Osteoblast (primary cell): ENCODE data around the gene ZNF366. TPM values are rescaled to one million over a fixed set of nuclear protein-coding genes. Genes with fewer than 3 reads are reported as not detected.
A peak's percentile ranks its signal among the peaks of the same experiment; 100 is the strongest.

Source experiments
- DNase-seq: peaks from one replicate; pipeline ENCODE4 v3.0.0; 2011; ENCODE audit warnings: low spot score, mixed read lengths; ENCODE audit not compliant: insufficient read length; ENCODE audit errors: missing footprints
- H2AFZ ChIP-seq: 2 replicates; pipeline ENCODE4 v1.6.0; 2011; ENCODE audit warnings: mild to moderate bottlenecking, low read length
- H3K27ac ChIP-seq: 2 replicates; pipeline ENCODE4 v1.5.1; 2011; ENCODE audit warnings: mild to moderate bottlenecking, low read depth, low read length, moderate library complexity
- H3K27me3 ChIP-seq: 2 replicates; pipeline ENCODE4 v1.6.0; 2012; ENCODE audit warnings: mild to moderate bottlenecking, control low read depth, inconsistent platforms, low read length, moderate library complexity; ENCODE audit not compliant: insufficient read depth
- H3K36me3 ChIP-seq: 2 replicates; pipeline ENCODE4 v1.5.1; 2011; ENCODE audit warnings: mild to moderate bottlenecking, low read length, control low read depth, moderate library complexity; ENCODE audit not compliant: insufficient read depth
- H3K4me1 ChIP-seq: 2 replicates; pipeline ENCODE4 v1.5.1; 2011; ENCODE audit warnings: mild to moderate bottlenecking, low read length, control low read depth, moderate library complexity; ENCODE audit not compliant: insufficient read depth
- H3K4me2 ChIP-seq: 2 replicates; pipeline ENCODE4 v1.6.0; 2011; ENCODE audit warnings: mild to moderate bottlenecking, low read length; ENCODE audit not compliant: insufficient read depth
- H3K4me3 ChIP-seq: fragments of 200-600 bp; sonication (generic); 3 replicates; pipeline ENCODE4 v1.5.1; 2012; ENCODE audit warnings: mild to moderate bottlenecking, low read length, inconsistent platforms; ENCODE audit not compliant: insufficient read depth
- H3K79me2 ChIP-seq: 2 replicates; pipeline ENCODE4 v1.6.0; 2012; ENCODE audit warnings: mild to moderate bottlenecking, low read length, control low read depth, inconsistent platforms; ENCODE audit not compliant: insufficient read depth
- H3K9me3 ChIP-seq: 2 replicates; pipeline ENCODE4 v1.5.1; 2011; ENCODE audit warnings: low read depth, low read length, control low read depth
- H4K20me1 ChIP-seq: 2 replicates; pipeline ENCODE4 v1.6.0; 2012; ENCODE audit warnings: mild to moderate bottlenecking, low read length, control low read depth; ENCODE audit not compliant: insufficient read depth
- total RNA-seq: library from RNA; depleted of rRNA; stranded (reverse); fragments of >200 nt; gene quantifications from 2 replicates; pipeline ENCODE4 v1.2.3, GENCODE V29; 2012
- TF ChIP-seq, protein P1 (sequence below): IDR thresholded peaks from 2 replicates; pipeline ENCODE4 v1.5.1; 2011; ENCODE audit warnings: mild to moderate bottlenecking, low read depth, low read length, moderate library complexity; ENCODE audit errors: extremely low read depth

Gene ZNF366
- total RNA-seq, 1 donor: not detected

DNA sequence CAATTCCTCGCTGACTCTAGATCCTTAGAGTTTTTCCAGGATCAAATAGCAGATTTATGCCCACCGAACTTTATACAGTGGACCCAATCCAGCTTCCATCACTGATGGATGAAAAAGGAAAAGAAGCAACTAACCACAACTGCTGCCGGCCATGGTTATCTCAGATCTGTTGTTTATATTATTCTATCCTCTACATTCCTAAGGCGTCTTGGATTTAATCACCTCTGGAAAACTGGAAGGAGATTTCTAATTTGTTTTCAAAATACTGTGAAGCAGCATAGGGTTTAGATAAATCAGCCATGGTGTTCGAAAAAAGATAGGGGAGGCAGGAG lies 663 bp upstream of the ZNF366 start:
- TF ChIP-seq, protein P1, sequence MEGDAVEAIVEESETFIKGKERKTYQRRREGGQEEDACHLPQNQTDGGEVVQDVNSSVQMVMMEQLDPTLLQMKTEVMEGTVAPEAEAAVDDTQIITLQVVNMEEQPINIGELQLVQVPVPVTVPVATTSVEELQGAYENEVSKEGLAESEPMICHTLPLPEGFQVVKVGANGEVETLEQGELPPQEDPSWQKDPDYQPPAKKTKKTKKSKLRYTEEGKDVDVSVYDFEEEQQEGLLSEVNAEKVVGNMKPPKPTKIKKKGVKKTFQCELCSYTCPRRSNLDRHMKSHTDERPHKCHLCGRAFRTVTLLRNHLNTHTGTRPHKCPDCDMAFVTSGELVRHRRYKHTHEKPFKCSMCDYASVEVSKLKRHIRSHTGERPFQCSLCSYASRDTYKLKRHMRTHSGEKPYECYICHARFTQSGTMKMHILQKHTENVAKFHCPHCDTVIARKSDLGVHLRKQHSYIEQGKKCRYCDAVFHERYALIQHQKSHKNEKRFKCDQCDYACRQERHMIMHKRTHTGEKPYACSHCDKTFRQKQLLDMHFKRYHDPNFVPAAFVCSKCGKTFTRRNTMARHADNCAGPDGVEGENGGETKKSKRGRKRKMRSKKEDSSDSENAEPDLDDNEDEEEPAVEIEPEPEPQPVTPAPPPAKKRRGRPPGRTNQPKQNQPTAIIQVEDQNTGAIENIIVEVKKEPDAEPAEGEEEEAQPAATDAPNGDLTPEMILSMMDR: no peak
- Histone ChIP-seq H3K79me2 (no peaks in the 10 kb centered on the region), H2AFZ (peak overlapping the region; percentile 26), H3K27ac (no peak overlapping the region), H3K27me3 (no peaks in the 10 kb centered on the region), H4K20me1 (no peaks in the 10 kb centered on the region), H3K4me3 (no peak overlapping the region), H3K4me2 (no peak overlapping the region), H3K36me3 (no peaks in the 10 kb centered on the region), H3K9me3 (no peaks in the 10 kb centered on the region), H3K4me1 (peaks cover 45% of the 10 kb centered on the region)
- no peak for DNase-seq

DNA sequence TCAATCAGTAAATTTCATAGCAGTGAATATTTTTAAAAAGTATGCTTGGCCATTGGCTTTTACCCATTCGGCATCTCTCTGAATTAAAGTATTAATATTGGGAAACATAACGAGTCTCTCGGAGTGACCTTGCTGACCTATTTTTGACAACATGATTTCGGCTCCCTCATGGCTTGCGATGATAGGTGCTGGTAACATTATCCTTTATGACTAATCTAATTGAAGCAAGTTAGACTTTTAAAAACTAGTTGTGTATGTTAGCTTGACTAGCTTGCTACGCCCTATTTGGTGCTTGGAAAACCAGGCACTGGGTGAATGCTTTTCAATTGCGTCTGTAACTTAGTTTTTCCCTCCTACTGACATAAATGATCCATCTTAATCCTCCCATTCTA lies 1.1 kb downstream of the ZNF366 start:
- H3K4me1 ChIP-seq: peaks cover 35% of the 10 kb centered on the region
- DNase-seq: no peak
- TF ChIP-seq, protein P1: no peak

DNA sequence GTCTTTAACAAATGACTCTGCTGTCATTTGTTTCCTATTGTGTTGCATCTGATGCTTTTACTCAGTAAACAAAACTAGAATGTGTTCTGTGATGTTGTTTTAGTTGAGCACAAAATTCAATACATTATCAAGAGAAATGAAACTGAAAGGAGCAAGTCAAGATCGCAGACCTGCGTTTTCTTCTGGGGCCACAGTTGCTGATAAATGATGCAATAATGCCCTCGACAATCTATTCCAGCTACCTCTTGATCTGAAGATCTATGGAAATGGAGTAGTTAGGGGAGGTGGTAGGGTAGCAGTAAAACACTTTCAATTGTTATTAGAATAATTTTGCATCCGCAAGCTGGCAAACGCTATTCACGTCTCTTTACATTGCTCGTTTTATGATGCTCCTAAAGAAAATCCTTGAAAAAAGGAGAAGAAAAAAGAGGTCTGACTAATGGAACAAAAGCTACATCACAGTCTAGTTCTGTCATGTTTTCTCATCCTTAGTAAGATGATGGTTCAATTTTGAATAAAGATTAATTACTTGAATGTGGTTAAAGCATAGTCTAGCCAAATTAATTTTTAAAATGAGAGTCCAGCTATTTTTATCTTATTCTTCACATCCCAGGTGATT lies 1.6 kb downstream of the ZNF366 start:
- H3K27ac ChIP-seq: no peak overlapping the region
- peaks cover 30% of the 10 kb centered on the region for H3K4me1 ChIP-seq
- H3K36me3 ChIP-seq: no peaks in the 10 kb centered on the region
- no peak for DNase-seq
- no peaks in the 10 kb centered on the region for H3K27me3 ChIP-seq
- no peak overlapping the region for H2AFZ ChIP-seq
- no peaks in the 10 kb centered on the region for H4K20me1 ChIP-seq
- H3K4me3 ChIP-seq: no peak overlapping the region
- H3K9me3 ChIP-seq: no peaks in the 10 kb centered on the region
- TF ChIP-seq, protein P1: no peak
- no peaks in the 10 kb centered on the region for H3K79me2 ChIP-seq
- no peak overlapping the region for H3K4me2 ChIP-seq

More for the DNA sequence above, 1.1 kb downstream of the ZNF366 start:
- H3K4me2 ChIP-seq: no peak overlapping the region
- no peaks in the 10 kb centered on the region for H3K9me3 ChIP-seq
- no peaks in the 10 kb centered on the region for H3K36me3 ChIP-seq
- no peak overlapping the region for H3K27ac ChIP-seq
- H4K20me1 ChIP-seq: no peaks in the 10 kb centered on the region
- no peak overlapping the region for H2AFZ ChIP-seq
- H3K79me2 ChIP-seq: no peaks in the 10 kb centered on the region
- H3K4me3 ChIP-seq: no peak overlapping the region
- no peaks in the 10 kb centered on the region for H3K27me3 ChIP-seq

DNA sequence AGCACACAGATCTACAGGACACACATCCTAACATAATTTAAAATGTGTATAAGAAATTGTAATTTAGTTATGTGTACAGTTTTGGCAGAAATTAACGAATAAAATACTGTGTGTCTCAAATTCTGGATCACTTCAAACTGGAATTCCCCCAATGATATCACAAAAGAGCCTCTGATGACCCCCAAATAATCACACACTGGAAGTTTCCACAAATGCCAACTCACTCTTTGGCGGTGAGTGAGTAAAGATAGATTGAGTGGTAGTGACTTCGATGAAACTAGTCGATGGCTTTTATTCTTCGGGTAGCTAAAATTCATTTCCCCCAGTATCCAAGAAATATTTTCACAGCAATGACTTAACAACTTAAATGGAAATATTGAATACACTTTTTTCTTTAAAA lies 2.2 kb downstream of the ZNF366 start:
- Histone ChIP-seq H3K36me3 (no peaks in the 10 kb centered on the region), H3K4me3 (no peak overlapping the region), H3K4me2 (no peak overlapping the region), H3K79me2 (no peaks in the 10 kb centered on the region), H3K27me3 (no peaks in the 10 kb centered on the region), H3K27ac (peak overlapping the region; percentile 1), H2AFZ (peak overlapping the region; percentile 8), H3K4me1 (peaks cover 23% of the 10 kb centered on the region), H4K20me1 (no peaks in the 10 kb centered on the region), H3K9me3 (no peaks in the 10 kb centered on the region)
- TF ChIP-seq, protein P1: no peak
- DNase-seq: no peak
